ENCODE results near the gene VRK2.

Gene VRK2

DNA sequence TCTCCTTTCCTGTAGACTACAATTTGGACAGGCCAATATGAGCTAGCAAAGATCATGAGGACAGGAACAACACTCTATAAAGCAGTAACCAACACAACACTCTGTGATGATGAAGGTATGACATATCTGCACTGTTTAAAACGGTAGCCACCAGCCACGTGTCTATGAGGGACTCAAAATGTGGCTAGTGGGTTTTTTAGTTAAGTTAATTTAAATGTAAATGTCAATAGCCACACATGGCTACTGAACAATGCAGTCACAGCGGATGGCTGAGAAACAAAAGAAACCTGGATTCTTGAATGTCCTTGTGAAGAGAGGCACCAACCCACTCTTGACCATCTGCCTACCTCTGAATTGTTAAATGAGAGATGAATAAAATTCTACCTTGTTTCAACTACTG is 160.6 kb downstream of the VRK2 start:
- H3K9me3 ChIP-seq (ENCODE audit: control insufficient read depth in 2 of 2, low read length in 2 of 2): no peaks in the 10 kb centered on the region
- no peak overlapping the region for H3K4me3 ChIP-seq (ENCODE audit: low read length in 2 of 2)
- no peak overlapping the region for H3K9ac ChIP-seq (ENCODE audit: low read depth in 1 of 2, low read length in 2 of 2)
- no peaks in the 10 kb centered on the region for H3K4me1 ChIP-seq (ENCODE audit: control insufficient read depth in 2 of 2, insufficient read depth in 2 of 2, low read length in 2 of 2)
- H3K27me3 ChIP-seq (ENCODE audit: control insufficient read depth in 2 of 2, insufficient read depth in 2 of 2, low read length in 2 of 2): no peaks in the 10 kb centered on the region
- peaks cover 0 to 8% of the 10 kb centered on the region in 2 donors for H3K36me3 ChIP-seq (ENCODE audit: control insufficient read depth in 2 of 2, insufficient read depth in 2 of 2, low read length in 2 of 2)
- no peak overlapping the region for H3K27ac ChIP-seq (ENCODE audit: low read depth in 2 of 2, low read length in 2 of 2)

Data from mucosa of rectum (tissue), 2 donors.